ENCODE measurements around the gene PLAC8.
"Not testable (repeated sequence)": the region's sequence is repeated elsewhere in the genome, so short reads cannot be mapped to it uniquely, and the experiment has no call there.

The PLAC8 gene

DNA sequence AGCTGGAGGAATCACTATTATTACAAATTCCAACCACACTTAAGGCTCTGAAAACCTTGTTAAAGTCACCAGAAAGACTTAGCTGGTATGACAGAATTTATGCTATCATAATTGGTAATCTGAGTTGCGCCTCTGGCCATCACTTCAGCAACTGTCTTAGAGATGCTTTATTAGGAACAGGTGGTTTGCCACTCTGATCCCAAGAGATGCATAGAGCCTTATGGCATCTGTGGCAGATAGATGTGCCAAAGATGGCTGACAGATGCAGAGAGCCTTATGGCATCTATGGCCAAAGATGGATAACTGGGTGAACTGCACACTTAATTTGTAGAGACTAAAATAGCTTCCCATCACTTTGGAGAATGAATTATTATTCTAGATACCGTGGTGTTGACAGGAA, 32.3 kb upstream of the PLAC8 start:
- no peak for DNase-seq (ENCODE audit: low read depth in 2 of 2)
- TF ChIP-seq, protein P1, sequence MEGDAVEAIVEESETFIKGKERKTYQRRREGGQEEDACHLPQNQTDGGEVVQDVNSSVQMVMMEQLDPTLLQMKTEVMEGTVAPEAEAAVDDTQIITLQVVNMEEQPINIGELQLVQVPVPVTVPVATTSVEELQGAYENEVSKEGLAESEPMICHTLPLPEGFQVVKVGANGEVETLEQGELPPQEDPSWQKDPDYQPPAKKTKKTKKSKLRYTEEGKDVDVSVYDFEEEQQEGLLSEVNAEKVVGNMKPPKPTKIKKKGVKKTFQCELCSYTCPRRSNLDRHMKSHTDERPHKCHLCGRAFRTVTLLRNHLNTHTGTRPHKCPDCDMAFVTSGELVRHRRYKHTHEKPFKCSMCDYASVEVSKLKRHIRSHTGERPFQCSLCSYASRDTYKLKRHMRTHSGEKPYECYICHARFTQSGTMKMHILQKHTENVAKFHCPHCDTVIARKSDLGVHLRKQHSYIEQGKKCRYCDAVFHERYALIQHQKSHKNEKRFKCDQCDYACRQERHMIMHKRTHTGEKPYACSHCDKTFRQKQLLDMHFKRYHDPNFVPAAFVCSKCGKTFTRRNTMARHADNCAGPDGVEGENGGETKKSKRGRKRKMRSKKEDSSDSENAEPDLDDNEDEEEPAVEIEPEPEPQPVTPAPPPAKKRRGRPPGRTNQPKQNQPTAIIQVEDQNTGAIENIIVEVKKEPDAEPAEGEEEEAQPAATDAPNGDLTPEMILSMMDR (IDR thresholded peaks at IDR 0.05; ENCODE audit: low read depth, low read length): no peak
- no peak overlapping the region for H3K4me3 ChIP-seq (replicated peaks in 1 of 2; ENCODE audit: low read depth in 2 of 2, low read length in 2 of 2)

DNA sequence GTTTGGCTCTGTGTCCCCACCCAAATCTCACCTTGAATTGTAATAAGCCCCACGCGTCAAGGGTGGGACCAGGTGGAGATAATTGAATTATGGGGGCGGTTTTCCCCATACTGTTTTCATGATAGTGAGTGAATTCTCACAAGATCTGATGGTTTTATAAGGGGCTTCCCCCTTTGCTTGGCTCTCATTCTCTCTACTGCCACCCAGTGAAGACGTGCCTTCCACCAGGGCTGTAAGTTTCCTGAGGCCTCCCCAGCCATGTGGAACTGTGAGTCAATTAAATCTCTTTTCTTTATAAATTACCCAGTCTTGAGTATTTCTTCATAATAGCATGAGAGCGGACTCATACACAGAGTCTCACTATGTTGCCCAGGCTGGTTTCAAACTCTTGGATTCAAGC, 31.2 kb upstream of the PLAC8 start:
- DNase-seq (ENCODE audit: low read depth in 2 of 2); H3K4me3 ChIP-seq (replicated peaks in 1 of 2; ENCODE audit: low read depth in 2 of 2, low read length in 2 of 2): not testable (repeated sequence)

DNA sequence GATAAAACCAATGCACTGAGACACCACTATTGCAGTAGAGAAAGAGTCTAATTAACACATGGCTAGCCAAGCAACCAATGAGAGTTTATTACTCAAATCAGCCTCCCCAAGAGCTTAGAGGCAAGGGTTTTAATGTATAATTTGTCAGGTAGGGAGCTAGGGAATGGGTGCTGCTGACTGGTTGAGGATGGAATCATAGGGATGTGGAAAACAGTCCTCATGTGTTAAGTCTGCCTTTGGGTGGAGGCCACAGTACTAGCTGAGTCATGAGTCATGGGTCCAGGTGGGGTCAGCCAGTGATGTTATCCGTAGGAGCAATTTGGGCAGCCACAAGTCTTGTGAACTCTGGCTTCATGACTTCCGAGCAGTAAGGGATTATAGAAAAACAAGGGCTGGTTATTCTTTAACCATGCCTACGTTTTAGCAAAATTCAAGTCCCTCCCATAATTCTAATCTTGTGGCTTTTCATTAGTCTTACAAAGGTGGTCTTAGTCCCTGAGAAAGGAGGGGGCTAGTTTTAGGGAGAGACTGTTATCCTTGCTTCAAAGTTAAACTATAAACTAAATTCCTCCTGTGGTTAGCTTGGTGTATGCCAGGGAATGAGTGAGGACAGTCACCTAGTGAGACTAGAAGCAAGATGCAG, 25.1 kb upstream of the PLAC8 start:
- TF ChIP-seq, protein P1 (IDR thresholded peaks at IDR 0.05; ENCODE audit: low read depth, low read length): no peak
- no peak for DNase-seq (ENCODE audit: low read depth in 2 of 2)
- H3K4me3 ChIP-seq (replicated peaks in 1 of 2; ENCODE audit: low read depth in 2 of 2, low read length in 2 of 2): no peak overlapping the region

DNA sequence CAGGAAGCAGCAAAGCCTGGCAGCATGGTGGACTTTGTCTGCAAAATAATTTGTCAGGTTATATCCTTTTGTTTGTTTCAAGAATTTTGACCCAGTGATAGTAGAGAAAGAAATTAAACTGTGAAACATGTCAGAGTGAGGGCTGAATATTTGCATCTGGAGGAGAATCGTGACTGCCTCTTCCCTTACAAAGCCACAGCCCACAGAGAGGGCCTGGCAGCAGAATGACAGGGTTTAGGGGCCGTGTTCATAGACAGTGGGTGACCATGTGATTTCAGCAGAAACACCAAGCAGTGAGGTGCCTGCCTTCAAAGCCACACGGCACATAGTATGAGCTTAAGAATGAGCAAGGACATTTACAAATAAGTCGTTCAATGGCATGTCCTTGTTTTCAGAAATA, 24.4 kb upstream of the PLAC8 start:
- no peak overlapping the region for H3K4me3 ChIP-seq (replicated peaks in 1 of 2; ENCODE audit: low read depth in 2 of 2, low read length in 2 of 2)
- TF ChIP-seq, protein P1 (IDR thresholded peaks at IDR 0.05; ENCODE audit: low read depth, low read length): no peak
- DNase-seq (ENCODE audit: low read depth in 2 of 2): no peak

DNA sequence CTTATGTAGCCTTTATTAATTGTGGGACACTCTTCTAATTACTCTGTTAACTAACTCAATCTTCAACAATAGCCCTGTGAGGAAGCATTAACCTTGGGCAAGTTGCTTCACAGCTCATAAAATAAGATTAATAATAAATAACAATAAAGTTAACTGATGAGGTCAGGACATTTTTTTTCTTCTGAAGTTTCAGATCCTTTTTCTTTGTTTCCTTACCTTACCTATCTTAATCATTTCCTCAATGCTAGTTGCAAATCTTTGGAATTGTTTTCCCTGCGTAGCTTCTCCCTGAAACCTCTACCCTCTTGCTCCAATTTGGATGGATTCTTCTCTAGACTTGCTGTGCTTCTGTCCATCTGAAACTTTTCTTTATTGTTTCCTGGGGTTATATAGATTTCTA, 17.5 kb upstream of the PLAC8 start:
- no peak overlapping the region for H3K4me3 ChIP-seq (replicated peaks in 1 of 2; ENCODE audit: low read depth in 2 of 2, low read length in 2 of 2)
- TF ChIP-seq, protein P1 (IDR thresholded peaks at IDR 0.05; ENCODE audit: low read depth, low read length): no peak
- no peak for DNase-seq (ENCODE audit: low read depth in 2 of 2)

DNA sequence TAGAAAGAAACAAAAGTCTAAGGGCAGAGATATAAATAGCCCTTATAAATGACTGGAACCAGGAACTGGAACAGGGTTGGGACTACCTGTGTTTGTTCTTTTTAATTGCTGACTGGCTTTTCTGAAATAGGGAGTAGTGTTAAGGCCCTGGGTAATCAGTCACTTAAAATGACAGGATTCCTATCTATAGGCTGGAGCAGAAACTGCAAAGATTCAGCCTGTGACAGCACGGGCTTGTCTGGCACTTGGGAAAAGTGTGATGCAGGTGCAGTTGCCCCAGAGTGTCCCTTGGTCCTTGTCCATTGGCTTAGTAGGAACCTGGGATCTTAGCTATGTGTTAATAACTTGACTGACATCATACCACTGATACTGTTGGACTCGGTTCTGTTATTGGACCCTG, 14.7 kb upstream of the PLAC8 start:
- H3K4me3 ChIP-seq (replicated peaks in 1 of 2; ENCODE audit: low read depth in 2 of 2, low read length in 2 of 2): no peak overlapping the region
- no peak for DNase-seq (ENCODE audit: low read depth in 2 of 2)
- TF ChIP-seq, protein P1 (IDR thresholded peaks at IDR 0.05; ENCODE audit: low read depth, low read length): no peak

DNA sequence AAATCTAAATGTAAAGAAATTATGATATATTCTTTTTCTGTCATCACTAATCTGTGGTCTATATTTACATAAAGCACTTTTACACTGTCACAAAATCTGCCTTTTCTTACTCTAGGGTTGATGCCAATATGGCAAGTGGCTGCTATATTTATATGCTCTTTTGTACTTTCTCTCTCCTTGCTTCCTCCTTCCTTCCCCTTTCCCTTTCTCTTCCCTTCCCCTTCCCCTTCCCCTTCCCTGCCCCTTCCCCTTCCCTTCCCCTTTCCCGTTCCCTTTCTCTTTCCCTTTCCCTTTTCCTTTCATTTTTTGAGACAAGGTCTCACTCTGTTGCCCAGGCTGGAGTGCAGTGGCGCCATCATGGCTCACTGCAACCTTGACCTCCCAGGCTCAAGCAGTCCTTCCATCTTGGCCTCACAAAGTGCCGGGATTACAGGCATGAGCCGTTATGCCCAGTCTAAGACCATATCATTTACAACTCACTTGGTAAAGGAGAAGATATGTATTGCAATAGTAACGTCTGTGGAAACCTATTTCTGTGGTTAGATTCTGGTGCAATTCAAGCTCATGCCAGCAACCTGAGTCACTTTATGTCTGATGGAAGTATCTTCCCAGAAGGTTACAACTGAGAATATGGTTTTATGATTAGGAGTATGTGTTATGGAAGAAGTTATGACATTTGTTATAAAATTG, 13.9 kb upstream of the PLAC8 start:
- TF ChIP-seq, protein P1 (IDR thresholded peaks at IDR 0.05; ENCODE audit: low read depth, low read length): no peak
- DNase-seq (ENCODE audit: low read depth in 2 of 2): peak; percentile 76 to 92
- H3K4me3 ChIP-seq (replicated peaks in 1 of 2; ENCODE audit: low read depth in 2 of 2, low read length in 2 of 2): no peak overlapping the region
